Ascending aorta (tissue), 2 donors: ENCODE results near the gene LRFN4. TPM values are rescaled to one million over a fixed set of nuclear protein-coding genes. Genes with fewer than 3 reads are reported as not detected.
A peak's percentile ranks its signal among the peaks of the same experiment; 100 is the strongest.

ENCODE experiments used
- DNase-seq, 2 donors: peaks; one replicate each; pipeline ENCODE4 v3.0.0-alpha.2; 2019; ENCODE audit warnings: low spot score in 2 of 2
- H3K27ac ChIP-seq, 2 donors: fragments of 200-600 bp; sonication (generic); one replicate each; pipeline ENCODE4 v1.5.1; 2016 to 2017; ENCODE audit warnings: mild to moderate bottlenecking in 1 of 2
- H3K27me3 ChIP-seq: fragments of 200-600 bp; sonication (generic); one replicate; pipeline ENCODE4 v1.5.1; 2017
- H3K36me3 ChIP-seq, 2 donors: fragments of 200-600 bp; sonication (generic); one replicate each; pipeline ENCODE4 v1.5.1; 2016
- H3K4me1 ChIP-seq, 2 donors: fragments of 200-600 bp; sonication (generic); one replicate each; pipeline ENCODE4 v1.5.1; 2016 to 2017; ENCODE audit warnings: mild to moderate bottlenecking in 1 of 2
- H3K4me3 ChIP-seq, 2 donors: fragments of 200-600 bp; sonication (generic); one replicate each; pipeline ENCODE4 v1.5.1; 2016 to 2017; ENCODE audit warnings: mild to moderate bottlenecking in 1 of 2
- H3K9me3 ChIP-seq, 2 donors: fragments of 200-600 bp; sonication (generic); one replicate each; pipeline ENCODE4 v1.5.1; 2016
- intact Hi-C: fragments of 100-400 bp; cut with DNase I; formaldehyde crosslinking; loops from one replicate; pipeline ENCODE4 v1.15.1; 2023
- total RNA-seq: library from RNA; depleted of rRNA; stranded (reverse); fragments of >200 nt; gene quantifications from one replicate; pipeline ENCODE4 v1.1.0, GENCODE V29; 2016
- TF ChIP-seq, protein P1 (sequence below), 3 experiments: fragments of 200-600 bp in 2 of 3; fragments of 450-650 bp in 1 of 3; sonication (generic) in 2 of 3; IDR thresholded peaks; one replicate each; pipeline ENCODE4 v1.5.1; 2016 to 2019; ENCODE audit warnings: antibody characterized with exemption in 3 of 3, mild to moderate bottlenecking in 1 of 3, moderate library complexity in 1 of 3

Gene LRFN4
- total RNA-seq, 1 donor from 2014 or later = 60.5 TPM

GRCh38 chr11:66842896-66843775, 13.7 kb upstream of the LRFN4 start, which contains the start of gene RCE1:
TSS of gene RCE1 (plus strand) at chr11:66843441. CDS start at chr11:66843456, 15 bp downstream.
- H3K36me3 ChIP-seq = peaks cover 5 to 32% of the 10 kb centered on the region in 2 donors
- H3K4me1 ChIP-seq = peaks cover 12 to 23% of the 10 kb centered on the region in 2 donors
- H3K27ac ChIP-seq = peak within 1 kb of the TSS; percentile 93 to 99
- TF ChIP-seq, protein P1, sequence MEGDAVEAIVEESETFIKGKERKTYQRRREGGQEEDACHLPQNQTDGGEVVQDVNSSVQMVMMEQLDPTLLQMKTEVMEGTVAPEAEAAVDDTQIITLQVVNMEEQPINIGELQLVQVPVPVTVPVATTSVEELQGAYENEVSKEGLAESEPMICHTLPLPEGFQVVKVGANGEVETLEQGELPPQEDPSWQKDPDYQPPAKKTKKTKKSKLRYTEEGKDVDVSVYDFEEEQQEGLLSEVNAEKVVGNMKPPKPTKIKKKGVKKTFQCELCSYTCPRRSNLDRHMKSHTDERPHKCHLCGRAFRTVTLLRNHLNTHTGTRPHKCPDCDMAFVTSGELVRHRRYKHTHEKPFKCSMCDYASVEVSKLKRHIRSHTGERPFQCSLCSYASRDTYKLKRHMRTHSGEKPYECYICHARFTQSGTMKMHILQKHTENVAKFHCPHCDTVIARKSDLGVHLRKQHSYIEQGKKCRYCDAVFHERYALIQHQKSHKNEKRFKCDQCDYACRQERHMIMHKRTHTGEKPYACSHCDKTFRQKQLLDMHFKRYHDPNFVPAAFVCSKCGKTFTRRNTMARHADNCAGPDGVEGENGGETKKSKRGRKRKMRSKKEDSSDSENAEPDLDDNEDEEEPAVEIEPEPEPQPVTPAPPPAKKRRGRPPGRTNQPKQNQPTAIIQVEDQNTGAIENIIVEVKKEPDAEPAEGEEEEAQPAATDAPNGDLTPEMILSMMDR (IDR thresholded peaks at IDR 0.05) = no peak
- no peaks in the 10 kb centered on the region for H3K27me3 ChIP-seq
- peak within 1 kb of the TSS; percentile 76 to 90 for H3K4me3 ChIP-seq
- intact Hi-C loops = loop anchor here (1.0 to 5.0 kb wide), 4 partner anchors 13 to 498 kb away; partner anchors contain the start of genes BRMS1 and PELI3
- no peaks in the 10 kb centered on the region for H3K9me3 ChIP-seq
- DNase-seq = peak; percentile 56 to 92

- H3K36me3 ChIP-seq = peaks cover 9 to 32% of the 10 kb centered on the region in 2 donors
Measured at GRCh38 chr11:66843776-66844495, 12.9 kb upstream of the LRFN4 start.

GRCh38 chr11:66844496-66845142, 12.2 kb upstream of the LRFN4 start:
- peaks cover 9 to 32% of the 10 kb centered on the region in 2 donors for H3K36me3 ChIP-seq
- intact Hi-C loops = loop anchor here (5.0 kb wide), 2 partner anchors 128 to 377 kb away; partner anchors contain the start of gene PELI3
- no peak for DNase-seq

More at GRCh38 chr11:66843776-66844495, 12.9 kb upstream of the LRFN4 start:
- no peaks in the 10 kb centered on the region for H3K27me3 ChIP-seq
- intact Hi-C loops = loop anchor here (1.0 to 5.0 kb wide), 4 partner anchors 12 to 499 kb away; partner anchors contain the start of genes BRMS1 and PELI3
- H3K9me3 ChIP-seq = no peaks in the 10 kb centered on the region
- H3K27ac ChIP-seq = peak overlapping the region; percentile 93 to 99
- no peak for DNase-seq
- TF ChIP-seq, protein P1 (IDR thresholded peaks at IDR 0.05) = no peak
- peak overlapping the region; percentile 76 to 90 for H3K4me3 ChIP-seq
- H3K4me1 ChIP-seq = peaks cover 12 to 23% of the 10 kb centered on the region in 2 donors

GRCh38 chr11:66845143-66845875, 11.6 kb upstream of the LRFN4 start:
- TF ChIP-seq, protein P1 (IDR thresholded peaks at IDR 0.05) = no peak
- DNase-seq = no peak
- Histone ChIP-seq H3K27me3 (no peaks in the 10 kb centered on the region), H3K4me3 (no peak overlapping the region), H3K4me1 (peaks cover 12 to 23% of the 10 kb centered on the region in 2 donors), H3K36me3 (peaks cover 9 to 32% of the 10 kb centered on the region in 2 donors), H3K27ac (no peak overlapping the region), H3K9me3 (no peaks in the 10 kb centered on the region)
- intact Hi-C loops = no loop called here

More at GRCh38 chr11:66844496-66845142, 12.2 kb upstream of the LRFN4 start:
- H3K27me3 ChIP-seq = no peaks in the 10 kb centered on the region
- TF ChIP-seq, protein P1 (IDR thresholded peaks at IDR 0.05) = no peak
- H3K4me3 ChIP-seq = peak overlapping the region in 1 of 2 donors; percentile 76
- H3K27ac ChIP-seq = no peak overlapping the region
- H3K4me1 ChIP-seq = peaks cover 12 to 23% of the 10 kb centered on the region in 2 donors
- H3K9me3 ChIP-seq = no peaks in the 10 kb centered on the region
